GM18507 (cell line): ENCODE measurements around the gene IARS1.
A peak's percentile ranks its signal among the peaks of the same experiment; 100 is the strongest.

Experiments used
- DNase-seq: peaks from one replicate; pipeline ENCODE4 v3.0.0; 2011; ENCODE audit warnings: low read depth; ENCODE audit not compliant: insufficient read length; ENCODE audit errors: extremely low spot score
- FAIRE-seq: peaks from 2 replicates; lab custom pipeline; 2011; peaks lifted over from hg19 to GRCh38; lab: Jason Lieb, UNC

IARS1 gene

GRCh38 chr9:92298036-92298435 is 4.5 kb upstream of the IARS1 start:
- FAIRE-seq (peak; percentile 18), DNase-seq (no peak)

DNA sequence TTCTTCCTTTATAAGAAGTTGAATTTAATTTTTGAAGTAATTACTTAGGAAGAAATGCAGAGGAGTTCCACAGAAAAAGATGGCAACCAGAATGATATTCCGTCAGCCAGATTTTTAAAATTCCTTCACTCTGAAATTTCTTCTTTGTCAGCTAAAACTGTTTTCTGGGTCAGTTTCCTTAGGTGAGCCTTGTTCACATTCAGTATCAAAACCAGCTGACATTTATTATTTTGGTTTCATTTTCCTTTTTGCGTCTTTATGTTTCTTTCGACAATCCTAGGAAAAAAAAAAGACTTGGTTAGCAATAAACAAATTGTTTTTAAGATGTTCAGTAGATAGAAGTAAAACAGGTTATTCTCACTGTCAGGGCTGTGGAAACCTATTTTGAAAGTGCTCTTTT is 4.1 kb upstream of the IARS1 start:
- DNase-seq (no peak), FAIRE-seq (peak; percentile 38)

- FAIRE-seq: no peak
- DNase-seq: no peak
Observed at GRCh38 chr9:92295827-92296258, 2.3 kb upstream of the IARS1 start.

GRCh38 chr9:92295240-92295790 is 1.8 kb upstream of the IARS1 start:
- no peak for FAIRE-seq

DNA sequence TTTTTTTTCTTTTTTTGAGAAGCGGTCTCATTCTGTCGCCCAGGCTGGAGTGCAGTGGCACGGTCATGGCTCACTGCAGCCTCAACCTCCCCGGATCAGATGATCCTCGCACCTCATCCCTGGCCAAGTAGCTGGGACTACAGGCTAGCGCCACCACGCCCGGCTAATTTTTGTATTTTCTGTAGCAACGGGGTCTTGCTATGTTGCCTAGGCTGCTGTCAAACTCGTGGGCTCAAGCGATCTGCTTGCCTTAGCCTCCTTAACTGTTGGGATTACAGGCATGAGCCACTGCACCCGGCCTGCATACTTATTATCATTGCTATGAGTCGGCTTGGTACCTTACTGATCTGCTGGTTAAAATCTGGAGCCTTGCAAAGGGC is 790 bp upstream of the IARS1 start:
- DNase-seq: no peak
- FAIRE-seq: peak; percentile 9

More at GRCh38 chr9:92295240-92295790, 1.8 kb upstream of the IARS1 start:
- no peak for DNase-seq

DNA sequence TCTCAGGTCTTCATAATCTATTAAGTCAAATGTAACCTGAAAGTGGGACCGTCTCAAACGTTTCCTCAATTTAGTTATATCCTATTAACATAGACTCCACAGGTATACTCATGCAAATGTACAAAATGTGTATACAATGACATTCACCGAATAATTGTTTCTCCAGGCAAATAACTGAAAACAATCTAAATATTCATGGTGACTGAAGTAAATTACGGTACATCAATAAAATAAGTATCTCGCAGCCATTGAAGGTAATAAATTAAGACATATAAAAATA is 482 bp downstream of the IARS1 start:
- FAIRE-seq (no peak), DNase-seq (no peak)

DNA sequence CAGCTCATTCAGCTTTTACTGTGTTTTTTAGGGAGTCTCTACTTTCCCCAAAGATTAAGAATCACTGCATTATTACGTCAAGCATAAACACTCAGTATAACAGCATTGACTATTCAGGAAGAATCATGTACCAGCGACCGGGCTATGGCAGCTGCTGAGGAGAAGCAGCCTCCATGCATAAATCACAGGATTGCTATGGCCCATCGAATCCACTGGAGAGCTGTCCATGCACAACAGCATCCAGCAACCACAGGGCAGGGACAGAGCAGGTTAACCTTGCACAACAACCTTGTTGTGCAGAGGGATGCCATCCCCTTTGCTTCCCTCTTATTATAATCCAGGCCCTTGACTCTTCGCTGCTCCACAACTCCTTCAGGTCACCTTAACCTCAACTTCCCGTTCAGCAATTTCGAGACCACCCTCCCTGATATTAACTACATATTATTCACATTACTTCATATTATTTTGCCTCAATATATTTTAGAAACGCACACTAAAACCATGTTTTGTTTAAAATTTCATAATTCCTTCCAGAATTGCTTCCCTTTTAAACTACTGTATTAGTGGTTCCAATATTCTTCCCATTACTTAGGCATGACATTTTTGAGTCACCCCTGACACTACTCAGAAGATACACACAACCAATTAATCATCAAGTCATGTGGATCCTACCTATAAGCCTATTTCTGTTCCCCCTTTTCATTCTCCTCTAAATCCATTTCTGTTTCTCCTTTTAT is 991 bp downstream of the IARS1 start:
- DNase-seq (no peak), FAIRE-seq (no peak)

DNA sequence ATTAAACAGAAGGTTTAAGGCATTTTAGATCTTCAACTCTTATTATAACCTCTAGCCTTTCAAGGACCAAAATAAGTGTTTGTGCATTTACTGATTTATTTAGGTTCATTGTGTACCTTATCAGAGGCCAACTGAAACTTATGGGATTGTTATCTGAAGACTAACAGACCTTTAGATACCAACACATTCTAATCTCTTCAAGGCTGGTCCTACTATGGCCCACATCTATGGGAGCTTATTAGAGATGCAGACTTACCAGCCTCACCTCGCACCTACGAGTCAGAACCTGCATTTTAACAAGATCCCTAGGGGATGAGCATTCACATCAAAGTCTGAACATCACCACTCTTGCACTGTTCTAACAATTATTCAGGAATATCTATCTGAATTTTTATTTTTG is 1.9 kb downstream of the IARS1 start:
- no peak for FAIRE-seq
- no peak for DNase-seq

DNA sequence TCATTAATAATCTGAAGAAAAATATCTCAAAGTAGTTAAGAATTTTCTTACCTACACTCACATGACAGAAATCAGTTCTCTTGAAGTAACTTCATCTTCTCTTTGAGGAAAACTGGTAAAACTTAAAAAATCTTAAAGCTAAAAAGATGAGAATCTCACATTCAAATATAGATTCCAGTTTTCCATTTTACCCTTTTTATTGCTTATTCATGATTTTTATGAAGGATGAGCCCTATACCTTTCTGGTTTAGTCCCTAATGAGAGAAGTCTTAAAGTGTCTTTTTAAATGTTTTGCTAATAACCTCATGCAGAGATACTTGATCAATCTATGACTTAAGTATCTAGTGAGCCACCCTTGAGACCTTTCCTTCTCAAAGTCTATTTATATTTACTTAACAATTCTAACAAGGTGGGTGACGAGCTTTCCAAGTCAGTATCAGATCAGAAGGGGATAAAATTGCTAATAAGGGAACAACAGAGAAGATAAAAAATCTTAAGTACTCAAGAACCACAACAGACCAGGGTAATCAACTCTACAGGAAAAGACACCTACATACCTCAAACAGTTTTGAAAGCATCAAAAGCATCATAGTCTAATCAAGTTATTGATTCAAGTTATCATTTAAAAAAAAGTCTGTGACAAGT is 2.6 kb downstream of the IARS1 start:
- FAIRE-seq (no peak), DNase-seq (no peak)

GRCh38 chr9:92289708-92290390 is 3.6 kb downstream of the IARS1 start:
- FAIRE-seq: no peak
- DNase-seq: no peak

- FAIRE-seq (no peak), DNase-seq (no peak)
Observed at GRCh38 chr9:92279302-92279701, 14.2 kb downstream of the IARS1 start.

- no peak for DNase-seq
- no peak for FAIRE-seq
Observed at GRCh38 chr9:92278110-92278509, 15.4 kb downstream of the IARS1 start.

- DNase-seq: no peak
- no peak for FAIRE-seq
Observed at GRCh38 chr9:92276331-92277032, 17.0 kb downstream of the IARS1 start.

GRCh38 chr9:92275541-92275940 is 18.0 kb downstream of the IARS1 start:
- no peak for FAIRE-seq
- no peak for DNase-seq

DNA sequence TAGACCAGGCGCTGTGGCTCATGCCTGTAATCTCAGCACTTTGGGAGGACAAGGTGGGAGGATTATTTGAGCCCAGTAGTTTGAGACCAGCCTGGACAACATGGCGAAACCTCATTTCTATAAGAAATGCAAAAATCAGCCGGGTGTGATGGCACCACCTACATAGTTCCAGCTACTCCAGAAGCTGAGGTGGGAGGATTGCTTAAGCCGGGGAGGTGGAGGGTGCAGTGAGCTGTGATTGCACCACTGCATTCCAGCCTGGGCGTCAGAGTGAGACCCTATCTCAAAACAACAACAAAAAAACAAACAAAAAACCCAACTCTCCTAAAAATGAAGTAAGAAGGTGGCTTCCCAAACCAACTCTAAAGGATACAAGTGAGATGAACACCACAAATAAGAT is 23.0 kb downstream of the IARS1 start:
- FAIRE-seq (no peak), DNase-seq (no peak)

DNA sequence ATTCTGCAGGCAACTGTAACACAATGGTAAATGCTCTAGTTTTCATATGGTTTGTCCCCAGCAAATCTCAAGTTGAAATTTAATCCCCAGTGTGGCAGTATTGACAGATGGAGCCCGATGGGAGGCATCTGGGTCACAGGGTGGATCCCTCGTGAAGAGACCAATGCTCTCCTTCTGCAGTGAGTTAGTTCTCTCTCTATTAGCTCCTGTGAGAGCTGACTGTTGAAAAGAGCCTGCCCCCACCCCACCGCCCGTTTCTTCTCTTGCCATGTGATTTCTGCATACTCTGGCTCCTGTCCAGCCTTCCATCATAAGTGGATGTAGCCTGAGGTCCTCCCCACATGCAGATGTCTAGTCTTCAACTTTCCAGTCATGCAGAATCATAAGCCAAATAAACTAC is 27.0 kb downstream of the IARS1 start:
- no peak for DNase-seq
- FAIRE-seq: no peak

- DNase-seq (no peak), FAIRE-seq (no peak)
Observed at GRCh38 chr9:92265154-92265553, 28.3 kb downstream of the IARS1 start.

- no peak for FAIRE-seq
- DNase-seq: no peak
Observed at GRCh38 chr9:92263131-92263530, 30.4 kb downstream of the IARS1 start.

GRCh38 chr9:92257327-92257726 is 36.2 kb downstream of the IARS1 start:
- FAIRE-seq: no peak
- no peak for DNase-seq
